HT-29 (cell line): ENCODE measurements around the gene IRF4. TPM values are rescaled to one million over a fixed set of nuclear protein-coding genes. Genes with fewer than 3 reads are reported as not detected.

ENCODE experiments used
- DNase-seq: peaks from one replicate; pipeline ENCODE4 v3.0.0-alpha.2; 2015; ENCODE audit warnings: low spot score
- total RNA-seq: library from RNA; depleted of rRNA; stranded (reverse); fragments of >200 nt; shearing (Covaris generic); gene quantifications from 2 replicates; pipeline ENCODE4 v1.2.3, GENCODE V29; 2014; rRNA removed

IRF4 gene
- total RNA-seq = not detected in 2 replicates

DNA sequence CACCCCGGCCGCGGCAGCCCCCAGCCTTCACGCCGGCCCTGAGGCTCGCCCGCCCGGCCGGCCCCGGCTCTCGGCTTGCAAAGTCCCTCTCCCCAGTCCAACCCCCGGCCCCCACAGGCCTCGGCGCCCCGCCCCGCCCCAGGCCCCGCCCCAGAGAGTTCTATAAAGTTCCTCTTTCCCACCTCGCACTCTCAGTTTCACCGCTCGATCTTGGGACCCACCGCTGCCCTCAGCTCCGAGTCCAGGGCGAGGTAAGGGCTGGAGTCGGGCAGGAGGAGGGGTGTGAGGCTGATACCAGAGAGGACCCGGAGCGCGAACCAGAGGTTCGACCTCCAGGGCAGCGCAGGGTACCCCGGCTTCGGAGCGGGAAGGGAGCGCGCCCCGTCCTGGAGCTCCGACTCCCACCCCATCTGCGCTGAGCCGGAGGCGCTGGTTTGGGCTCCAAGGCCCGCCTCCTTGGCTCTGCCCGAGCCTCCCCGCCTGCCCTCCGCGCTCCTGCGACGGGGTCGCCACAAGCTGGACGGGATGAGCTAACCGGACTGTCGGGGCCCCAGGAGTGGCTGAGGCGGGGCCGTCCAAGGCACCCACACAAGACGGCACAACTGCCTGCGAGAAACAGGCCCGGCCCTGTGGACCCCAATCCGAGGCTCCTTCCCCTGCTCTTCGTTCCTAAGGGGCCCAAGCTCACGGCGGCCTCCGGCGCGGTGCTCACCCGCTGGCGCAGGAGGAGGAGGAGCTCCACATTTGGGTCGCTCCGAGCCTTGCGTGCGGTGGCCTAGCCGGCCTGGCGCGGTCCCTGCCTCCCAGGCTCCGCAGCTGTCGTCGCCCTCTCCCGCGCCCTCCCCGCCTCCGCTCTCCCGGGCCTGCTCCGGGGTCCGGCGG, at the start of gene IRF4:
Gene IRF4, plus strand, starts transcription at position 194 of the 882 bp plus-strand sequence. CDS start 1,401 bp downstream, outside the sequence.
- no peak for DNase-seq

DNA sequence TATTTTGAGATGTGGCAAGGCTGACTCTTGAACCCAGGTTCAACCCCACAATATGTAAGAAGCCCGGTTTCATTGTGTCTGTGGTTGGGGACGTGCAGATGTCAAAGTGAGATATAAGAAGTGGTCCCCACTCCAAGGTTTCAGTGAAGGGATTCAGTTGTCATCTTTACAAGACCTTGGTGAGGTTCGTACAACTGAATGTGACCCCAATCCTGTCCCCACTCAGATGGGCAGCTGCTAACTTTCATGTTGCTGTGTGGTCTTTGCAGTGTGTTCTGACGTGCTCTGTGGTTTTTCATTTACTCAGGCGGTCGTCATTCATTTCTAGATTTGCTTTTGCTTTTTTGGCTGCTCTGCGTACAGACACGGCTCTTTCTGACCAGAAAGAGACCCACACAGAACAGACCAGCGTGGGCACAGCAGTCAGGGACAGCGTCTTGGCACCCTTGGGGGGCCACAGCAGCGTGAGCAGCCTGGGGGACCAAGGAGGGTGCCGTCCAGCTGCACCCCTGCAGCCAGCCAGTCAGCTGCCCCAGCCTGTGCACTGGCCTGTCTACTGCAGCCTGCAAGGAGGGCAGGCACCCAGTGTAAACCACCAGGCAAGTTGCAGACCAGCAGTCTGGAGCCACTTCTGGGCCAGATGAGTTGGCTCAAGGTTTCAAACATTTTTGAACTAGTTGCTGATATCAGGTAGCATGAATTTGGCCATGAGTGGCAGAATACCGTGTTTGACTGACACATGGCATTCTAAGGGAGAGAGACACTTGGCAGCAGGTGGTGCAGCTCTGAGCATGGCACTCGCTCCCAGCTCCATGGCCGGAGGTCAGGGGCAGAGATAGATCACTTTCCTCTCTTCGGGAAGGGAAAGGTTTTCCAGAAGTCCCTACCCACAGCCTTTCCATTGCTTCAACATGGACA, 49.4 kb upstream of the IRF4 start:
- no peak for DNase-seq

DNA sequence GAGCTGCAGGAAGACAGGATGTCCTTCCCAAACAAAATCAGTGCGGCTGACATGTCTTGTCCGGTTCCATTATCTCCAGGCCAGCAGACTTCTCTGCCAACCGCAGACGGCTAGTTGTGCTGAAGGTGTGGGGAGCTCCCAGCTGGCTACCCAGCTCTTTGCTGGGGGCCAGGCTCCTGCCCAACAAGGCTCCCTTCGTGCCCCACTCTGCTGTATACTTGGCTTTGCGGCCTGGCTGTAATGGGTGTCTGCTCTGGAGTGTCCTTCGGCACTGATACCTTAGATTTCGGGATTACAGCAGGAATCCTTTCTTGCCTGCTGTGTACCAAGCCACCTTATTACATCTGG, 48.7 kb upstream of the IRF4 start:
- DNase-seq = no peak

DNA sequence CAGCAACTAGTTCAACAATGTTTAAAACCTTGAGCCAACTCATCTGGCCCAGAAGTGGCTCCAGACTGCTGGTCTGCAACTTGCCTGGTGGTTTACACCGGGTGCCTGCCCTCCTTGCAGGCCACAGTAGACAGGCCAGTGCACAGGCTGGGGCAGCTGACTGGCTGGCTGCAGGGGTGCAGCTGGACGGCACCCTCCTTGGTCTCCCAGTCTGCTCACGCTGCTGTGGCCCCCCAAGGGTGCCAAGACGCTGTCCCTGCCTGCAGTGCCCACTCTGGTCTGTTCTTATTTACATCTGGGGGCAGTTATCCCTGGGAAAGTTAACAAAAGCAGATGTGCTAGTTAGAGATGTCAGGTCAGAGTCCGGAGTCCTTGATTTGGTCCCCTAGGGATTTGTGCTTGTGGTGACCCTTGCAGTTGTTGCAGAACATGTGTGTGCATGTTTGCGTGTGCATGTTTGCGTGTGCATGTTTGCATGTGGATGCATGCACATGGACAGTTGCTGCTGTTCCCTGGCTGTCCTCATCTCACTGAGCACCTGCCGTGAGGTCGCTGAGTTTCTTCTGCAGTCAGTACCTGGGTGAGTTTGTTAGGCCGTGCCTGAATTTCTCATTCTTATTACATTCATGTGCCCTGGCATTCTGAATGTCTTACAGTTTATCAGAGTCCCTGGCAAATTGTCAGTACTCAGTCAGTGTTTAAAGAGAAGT, 48.2 kb upstream of the IRF4 start:
- DNase-seq = no peak

DNA sequence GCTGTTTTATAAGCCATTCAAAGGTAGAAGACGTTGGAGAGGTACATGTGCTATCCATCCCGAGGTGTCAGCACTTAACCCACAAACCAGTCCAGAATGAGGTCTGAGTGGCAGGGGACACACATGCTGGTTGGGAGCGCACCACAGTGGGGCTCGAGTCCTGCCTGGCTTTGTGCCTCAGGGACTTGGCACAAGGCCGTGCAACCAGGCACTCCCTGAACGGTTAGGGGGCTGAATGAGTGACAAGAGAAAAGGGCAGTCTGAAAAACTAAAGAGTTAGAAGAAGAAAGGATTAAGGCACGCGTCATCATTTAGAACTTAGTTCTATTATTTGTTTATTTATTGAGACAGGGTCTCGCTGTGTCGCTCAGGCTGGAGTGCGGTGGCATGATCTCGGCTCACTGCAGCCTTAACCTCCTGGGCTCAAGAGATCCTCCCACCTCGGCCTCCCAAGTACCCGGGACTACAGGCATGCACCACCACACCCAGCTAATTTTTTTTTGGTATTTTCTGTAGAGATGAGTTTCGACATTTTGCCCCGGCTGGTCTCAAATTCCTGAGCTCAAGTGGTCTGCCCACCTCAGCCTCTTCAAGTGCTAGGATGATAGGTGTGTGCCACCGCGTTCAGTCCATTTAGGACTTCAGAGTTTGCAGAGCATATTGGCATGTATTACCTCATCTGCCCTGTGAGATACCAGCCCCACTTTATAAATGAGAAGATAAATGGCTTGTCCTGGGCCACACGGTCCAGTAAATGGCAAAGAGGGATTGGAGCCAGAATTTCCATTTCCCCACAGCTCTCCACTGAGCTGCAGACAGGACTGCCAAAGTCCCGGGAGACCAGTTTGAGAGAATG, 47.4 kb upstream of the IRF4 start:
- no peak for DNase-seq

DNA sequence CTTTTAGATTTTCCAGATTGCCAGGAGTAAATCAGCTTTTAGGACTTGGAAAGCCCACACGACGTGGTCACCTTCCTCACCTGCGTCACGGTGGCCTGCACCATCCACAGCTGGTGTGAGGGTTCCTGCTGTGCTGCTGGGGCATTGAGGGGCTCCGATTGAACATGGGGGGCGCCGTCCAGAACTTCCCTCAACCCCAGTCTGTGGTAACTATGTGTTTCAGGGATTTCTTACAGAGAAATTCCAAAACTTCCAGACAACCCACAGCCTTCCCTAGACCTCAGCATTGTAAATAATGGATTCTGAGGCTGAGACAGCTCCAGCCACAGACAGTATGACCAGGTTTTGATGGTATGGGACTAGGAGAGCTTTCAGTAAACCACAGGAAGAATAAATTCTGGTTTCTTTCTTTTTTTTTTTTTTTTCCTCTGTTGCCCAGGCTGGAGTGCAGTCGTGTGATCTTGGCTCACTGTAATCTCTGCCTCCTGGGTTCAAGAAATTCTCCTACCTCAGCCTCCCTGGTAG, 46.7 kb upstream of the IRF4 start:
- no peak for DNase-seq

DNA sequence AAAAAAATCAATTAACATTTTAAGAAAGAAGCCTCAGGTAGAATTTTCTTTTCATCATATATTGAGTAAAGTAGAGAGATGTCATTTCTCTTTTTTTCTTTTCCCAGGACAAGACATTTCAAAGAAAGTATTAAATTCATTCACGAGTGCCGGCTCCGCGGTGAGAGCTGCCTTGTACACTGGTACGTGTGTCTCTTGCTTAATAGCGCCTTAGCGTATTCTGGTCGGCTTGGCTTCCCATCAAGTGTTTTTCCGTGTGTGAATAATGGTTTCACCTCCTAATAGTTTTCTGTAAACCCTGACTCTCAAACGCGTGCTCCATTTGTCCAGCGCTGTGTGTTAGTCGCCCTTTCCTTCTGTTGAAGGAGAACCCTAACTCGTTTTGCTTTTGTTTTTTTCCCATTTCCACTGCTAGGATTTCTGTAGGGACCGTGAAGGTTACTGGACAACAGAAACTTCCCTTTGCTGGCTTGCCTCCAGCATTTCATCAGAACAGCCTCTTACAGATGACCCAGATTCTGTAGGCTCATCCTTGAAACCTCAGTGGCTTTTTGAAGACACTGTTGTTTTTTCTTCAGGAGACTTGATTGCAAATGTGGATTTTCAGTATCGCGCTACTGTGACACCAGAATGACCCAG, 45.7 kb upstream of the IRF4 start:
- no peak for DNase-seq

DNA sequence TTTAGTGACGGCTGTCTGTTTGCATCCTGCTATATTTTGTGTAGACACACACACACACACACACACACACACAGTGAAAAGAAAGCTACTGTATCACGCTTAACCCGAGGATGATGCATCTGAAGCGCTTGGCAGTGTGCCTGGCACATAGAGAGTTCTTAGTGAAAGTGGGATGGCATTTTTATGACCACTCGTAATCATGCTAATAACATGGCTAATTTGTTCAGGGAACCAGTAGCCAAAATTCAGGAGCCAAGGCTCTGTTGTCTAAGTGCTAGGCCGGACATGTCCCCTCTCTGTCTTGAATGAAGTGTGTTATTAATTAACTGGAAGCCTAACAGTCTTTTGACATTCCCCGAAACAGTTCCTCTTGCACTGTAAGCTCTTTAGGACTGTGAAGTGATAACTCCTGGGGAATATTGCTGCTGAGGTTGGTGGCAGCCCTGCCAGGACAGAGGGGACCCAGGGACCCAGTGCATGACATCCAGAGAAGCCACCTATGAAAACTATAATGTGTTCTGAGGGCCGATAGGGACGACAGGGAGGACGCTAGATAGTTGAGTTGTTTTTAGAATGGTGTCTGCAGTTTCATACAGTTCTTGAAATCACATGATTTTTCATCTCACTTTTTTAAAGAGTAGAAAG, 45.0 kb upstream of the IRF4 start:
- DNase-seq = no peak

DNA sequence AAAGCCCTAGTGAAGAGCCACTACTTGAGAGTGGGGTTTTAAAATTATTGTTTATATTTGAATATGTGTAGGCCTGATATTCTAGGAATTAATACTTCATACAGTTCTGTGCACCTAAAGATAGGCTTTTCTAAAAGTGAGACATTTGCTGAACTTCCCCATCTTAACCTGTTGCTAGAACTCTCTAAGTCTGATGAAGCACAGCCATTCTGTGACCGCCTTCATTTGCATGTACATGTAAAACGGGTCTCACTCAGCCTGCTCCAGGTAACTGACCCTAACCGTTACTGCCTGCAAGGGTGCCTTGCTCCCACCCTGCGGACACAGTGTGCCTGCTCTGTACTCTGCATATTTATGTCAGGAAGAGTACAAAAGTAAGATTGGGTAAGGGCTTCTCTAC, 44.3 kb upstream of the IRF4 start:
- no peak for DNase-seq

DNA sequence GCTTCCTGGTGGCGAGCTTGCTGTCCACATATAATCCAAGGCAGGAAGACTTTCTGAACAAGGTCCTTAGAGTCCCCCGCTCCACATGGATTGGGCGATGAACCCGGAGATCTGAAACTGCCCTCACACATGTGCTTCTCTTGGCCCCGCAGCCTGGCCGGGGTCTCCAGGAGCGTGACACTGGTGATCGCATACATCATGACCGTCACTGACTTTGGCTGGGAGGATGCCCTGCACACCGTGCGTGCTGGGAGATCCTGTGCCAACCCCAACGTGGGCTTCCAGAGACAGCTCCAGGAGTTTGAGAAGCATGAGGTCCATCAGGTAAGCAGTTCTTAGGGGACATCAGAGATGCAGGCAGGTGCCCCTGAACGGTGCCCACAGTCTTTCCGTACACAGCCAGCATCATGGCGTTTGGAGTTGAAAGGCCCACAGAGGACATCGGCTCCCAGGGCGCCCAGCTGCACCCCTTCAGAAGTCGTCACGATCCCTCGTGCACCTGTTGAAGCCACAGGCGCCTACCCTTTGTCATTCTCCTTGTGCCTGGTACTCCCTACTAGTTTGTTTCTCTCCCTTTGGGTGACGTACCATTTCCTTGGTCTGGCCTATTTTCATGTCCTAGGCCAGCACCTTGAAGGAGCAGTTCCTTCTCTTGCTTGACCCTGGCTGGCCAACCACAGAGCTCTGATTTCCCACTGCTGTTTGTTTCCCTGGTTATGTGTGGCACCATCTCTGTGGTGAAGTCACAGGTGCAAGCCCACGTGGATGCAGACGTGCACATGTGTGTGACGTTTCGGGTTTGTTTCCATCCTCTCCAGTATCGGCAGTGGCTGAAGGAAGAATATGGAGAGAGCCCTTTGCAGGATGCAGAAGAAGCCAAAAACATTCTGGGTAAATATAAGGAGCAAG, 43.3 kb upstream of the IRF4 start:
- no peak for DNase-seq

DNA sequence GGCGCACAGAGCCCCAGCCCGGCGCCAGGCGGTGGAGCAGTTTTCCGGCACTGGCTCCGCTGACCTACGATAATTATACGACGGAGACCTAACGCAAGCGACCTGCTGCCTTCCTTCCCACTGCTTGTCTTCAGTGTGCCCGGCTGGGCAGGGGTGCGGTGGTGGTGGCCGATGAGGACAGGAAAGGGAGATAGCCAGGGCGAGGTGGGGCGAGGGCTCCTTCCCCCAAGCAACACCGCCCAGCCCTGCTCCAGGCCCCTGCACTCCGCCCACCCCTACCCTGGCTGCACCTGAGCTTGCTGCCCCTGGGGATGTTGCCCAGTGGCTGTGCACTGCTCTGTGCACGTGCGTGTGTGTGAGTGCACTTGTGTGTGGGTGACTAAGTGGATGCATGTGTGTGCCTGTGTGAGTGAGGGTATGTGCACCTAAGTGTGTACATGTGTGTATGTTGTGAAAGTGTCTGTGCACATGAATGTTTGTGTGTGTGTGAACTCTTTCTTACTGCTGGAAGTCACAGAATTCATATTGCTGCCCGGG, 42.6 kb upstream of the IRF4 start:
- DNase-seq = no peak

DNA sequence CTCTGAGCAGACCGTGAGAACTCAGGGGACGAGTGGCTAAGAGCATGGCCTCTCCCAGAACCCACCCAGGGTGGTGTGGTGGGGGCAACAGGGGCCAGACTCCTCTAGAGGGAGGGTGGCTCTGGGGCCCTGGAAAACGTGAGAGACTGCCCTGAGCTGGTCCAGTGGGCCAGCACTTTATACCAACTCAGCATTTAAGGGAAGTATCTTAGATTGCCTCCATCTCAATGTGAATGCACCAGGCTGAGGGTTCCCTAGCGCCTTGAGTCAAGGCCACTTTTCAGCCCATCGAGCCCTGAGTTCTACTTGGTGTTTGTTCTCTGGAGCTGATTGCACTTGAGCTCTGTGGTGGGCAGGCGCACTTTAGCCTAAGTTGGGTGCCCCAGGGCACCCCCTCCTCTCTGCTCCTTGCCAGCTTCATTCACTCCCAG, 42.0 kb upstream of the IRF4 start:
- DNase-seq = no peak

DNA sequence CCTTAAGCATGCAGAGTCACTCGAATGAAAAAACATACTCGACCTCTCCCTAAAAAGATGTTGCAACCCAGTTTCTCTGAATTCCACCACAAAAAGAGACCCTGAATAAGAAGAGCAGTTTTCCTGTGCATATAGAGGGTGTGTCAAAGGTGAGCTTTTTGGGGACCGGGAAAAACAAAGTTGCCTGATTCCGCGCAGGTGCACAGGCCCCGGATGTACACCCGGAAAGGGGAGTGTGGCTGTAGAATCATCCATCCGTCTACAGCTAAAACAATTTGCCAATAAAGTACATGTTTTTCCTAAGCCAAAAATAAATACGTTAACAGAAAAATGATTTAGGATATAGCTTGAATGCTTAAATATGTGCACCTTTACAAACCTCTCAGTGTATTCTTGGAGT, 41.2 kb upstream of the IRF4 start:
- no peak for DNase-seq

DNA sequence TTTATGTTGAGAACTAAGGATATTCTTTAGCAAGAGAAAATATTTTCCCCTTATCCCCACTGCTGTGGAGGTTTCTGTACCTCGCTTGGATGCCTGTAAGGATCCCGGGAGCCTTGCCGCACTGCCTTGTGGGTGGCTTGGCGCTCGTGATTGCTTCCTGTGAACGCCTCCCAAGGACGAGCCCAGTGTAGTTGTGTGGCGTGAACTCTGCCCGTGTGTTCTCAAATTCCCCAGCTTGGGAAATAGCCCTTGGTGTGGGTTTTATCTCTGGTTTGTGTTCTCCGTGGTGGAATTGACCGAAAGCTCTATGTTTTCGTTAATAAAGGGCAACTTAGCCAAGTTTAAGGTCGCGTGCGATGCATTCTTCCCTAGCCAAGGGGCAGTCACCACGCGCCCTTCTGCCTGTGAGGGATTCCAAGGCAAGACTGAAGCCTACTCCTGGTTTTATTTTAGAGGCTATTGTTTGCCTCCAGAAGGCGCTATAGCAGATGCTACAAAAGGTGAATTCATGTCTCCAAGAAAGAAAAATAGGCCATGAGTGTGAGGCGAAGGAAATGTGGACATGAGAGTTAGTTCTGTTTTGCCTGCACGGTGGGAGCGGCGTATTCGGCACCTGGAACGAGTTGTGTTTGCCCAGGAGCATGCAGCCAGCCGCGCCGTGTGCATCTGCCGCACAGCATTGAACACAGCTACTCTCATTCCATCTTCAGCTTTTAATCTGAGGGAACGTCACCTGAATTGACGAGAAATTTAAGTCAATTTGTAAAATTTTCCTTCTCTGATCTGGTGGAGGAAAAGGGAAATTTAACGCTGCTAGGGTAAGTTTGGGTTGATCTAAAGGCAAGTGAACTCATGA, 40.3 kb upstream of the IRF4 start:
- no peak for DNase-seq

DNA sequence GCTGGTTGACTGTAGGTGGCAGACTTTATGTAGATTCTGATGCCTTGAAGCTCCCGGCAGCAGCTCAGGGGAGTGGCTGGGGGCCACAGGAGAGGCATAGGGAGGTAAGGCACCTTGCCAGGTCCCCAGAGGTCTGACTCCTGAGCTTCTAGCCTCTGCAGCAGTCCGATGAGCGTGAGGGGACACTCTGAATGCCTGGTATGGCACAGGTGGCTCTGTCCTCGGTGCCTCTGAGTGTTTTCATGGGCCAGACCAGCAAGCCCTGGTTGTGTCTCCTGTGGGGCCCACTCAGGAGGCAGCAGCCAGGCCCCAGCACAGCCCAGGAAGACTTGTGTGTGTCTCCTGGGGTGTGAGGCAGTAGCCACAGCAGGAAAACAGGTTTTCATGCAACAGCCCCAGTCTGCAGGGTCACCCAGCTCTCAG, 39.7 kb upstream of the IRF4 start:
- DNase-seq = no peak

DNA sequence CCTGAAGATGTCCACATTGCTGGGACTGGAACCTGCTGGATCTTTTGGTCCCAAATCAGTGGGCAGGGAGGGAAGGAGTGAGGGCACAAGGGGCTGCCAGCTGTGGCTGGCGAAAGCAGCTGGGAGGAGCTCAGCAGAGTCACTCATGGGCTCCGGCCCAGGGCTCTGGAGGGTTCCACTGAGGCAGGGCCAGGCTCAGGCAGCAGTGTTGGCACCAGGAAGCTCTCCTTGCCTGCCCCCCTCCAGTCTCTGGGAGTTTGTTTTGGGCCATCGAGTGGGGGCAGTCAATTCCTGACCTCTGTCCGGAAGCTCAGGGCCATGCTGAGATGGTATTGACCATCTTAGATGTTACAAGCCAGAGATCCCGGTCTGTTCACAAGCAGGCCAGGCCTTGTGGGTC, 39.1 kb upstream of the IRF4 start:
- DNase-seq = no peak

DNA sequence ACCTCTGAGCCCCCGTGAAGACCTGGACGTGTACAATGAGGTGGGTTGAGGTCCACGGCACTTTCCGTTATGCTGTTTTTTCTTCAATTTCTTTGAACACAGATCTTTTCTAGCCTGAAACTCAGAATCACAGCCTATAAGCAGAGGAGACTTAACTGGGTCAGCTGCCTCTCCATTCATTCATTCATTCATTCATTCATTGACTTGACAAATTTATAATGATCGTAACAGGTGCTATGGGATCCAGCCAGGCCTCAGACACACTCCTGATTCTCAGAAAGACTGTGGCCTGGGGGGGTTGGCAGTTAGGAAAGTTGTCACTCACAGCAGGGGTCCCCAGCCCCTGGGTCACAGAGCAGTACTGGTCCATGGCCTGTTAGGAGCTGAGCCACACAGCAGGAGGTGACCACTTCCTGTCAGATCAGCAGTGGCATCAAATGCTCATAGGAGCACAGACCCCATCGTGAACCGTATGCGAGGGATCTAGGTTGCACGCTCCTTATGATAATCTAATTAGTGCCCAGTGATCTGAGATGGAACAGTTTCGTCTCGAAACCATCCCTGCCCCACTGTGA, 38.6 kb upstream of the IRF4 start:
- no peak for DNase-seq
